SK-N-SH (cell line): Measurements from ENCODE around the gene LHX4.

Experiments used
- CHD2 ChIP-seq: fragments of 150-350 bp; IDR thresholded peaks from 2 replicates; pipeline ENCODE4 v1.6.1; 2018; ENCODE audit warnings: low read length; ENCODE audit not compliant: partially characterized antibody
- POLR2AphosphoS5 ChIP-seq: IDR thresholded peaks from 2 replicates; pipeline ENCODE4 v1.6.1; 2012; ENCODE audit warnings: low read depth, low read length
- TF ChIP-seq, protein P1 (sequence below): IDR thresholded peaks from 2 replicates; pipeline ENCODE4 v1.6.1; 2012; ENCODE audit warnings: mild to moderate bottlenecking, low read depth, low read length, moderate library complexity

DNA sequence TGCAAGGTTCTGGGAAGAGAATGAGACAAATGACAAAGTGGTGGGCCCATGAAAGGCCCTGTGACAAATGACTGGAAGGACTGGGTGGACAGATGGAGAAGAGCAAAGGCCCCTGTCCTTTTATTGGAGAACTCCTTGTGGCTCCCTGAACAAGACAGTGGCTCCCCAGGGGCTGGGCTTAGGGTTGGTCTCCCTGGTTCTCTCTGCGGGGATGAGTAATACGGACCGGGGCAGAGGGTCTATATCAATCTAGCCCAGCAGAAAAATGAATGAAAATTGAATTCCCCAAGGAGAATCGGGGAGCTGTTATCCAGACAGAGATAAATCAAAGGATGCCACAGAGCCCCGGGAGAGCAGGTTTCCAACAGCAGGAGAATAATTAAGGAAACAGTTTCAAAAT is 5.2 kb upstream of the LHX4 start:
- TF ChIP-seq POLR2AphosphoS5 = no peak
- TF ChIP-seq CHD2 = no peak
- TF ChIP-seq, protein P1, sequence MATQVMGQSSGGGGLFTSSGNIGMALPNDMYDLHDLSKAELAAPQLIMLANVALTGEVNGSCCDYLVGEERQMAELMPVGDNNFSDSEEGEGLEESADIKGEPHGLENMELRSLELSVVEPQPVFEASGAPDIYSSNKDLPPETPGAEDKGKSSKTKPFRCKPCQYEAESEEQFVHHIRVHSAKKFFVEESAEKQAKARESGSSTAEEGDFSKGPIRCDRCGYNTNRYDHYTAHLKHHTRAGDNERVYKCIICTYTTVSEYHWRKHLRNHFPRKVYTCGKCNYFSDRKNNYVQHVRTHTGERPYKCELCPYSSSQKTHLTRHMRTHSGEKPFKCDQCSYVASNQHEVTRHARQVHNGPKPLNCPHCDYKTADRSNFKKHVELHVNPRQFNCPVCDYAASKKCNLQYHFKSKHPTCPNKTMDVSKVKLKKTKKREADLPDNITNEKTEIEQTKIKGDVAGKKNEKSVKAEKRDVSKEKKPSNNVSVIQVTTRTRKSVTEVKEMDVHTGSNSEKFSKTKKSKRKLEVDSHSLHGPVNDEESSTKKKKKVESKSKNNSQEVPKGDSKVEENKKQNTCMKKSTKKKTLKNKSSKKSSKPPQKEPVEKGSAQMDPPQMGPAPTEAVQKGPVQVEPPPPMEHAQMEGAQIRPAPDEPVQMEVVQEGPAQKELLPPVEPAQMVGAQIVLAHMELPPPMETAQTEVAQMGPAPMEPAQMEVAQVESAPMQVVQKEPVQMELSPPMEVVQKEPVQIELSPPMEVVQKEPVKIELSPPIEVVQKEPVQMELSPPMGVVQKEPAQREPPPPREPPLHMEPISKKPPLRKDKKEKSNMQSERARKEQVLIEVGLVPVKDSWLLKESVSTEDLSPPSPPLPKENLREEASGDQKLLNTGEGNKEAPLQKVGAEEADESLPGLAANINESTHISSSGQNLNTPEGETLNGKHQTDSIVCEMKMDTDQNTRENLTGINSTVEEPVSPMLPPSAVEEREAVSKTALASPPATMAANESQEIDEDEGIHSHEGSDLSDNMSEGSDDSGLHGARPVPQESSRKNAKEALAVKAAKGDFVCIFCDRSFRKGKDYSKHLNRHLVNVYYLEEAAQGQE = no peak
